GM23248 (cell line): ENCODE measurements around the gene MYO1D. TPM values are rescaled to one million over a fixed set of nuclear protein-coding genes. Genes with fewer than 3 reads are reported as not detected.

Experiments
- DNase-seq: peaks from one replicate; pipeline ENCODE4 v3.0.0-alpha.2; 2015
- H2AFZ ChIP-seq: fragments of 200-600 bp; sonication (generic); 2 replicates; pipeline ENCODE4 v1.6.1; 2016; ENCODE audit warnings: antibody characterized with exemption
- H3F3A ChIP-seq: fragments of 200-600 bp; sonication (generic); 2 replicates; pipeline ENCODE4 v1.6.1; 2016; ENCODE audit warnings: mild to moderate bottlenecking, antibody characterized with exemption, mixed run types; ENCODE audit not compliant: insufficient read depth
- H3K27ac ChIP-seq: fragments of 200-600 bp; sonication (generic); 2 replicates; pipeline ENCODE4 v1.5.1; 2016; ENCODE audit warnings: mild to moderate bottlenecking
- H3K27me3 ChIP-seq: fragments of 200-600 bp; sonication (generic); replicated peaks from 2 replicates; pipeline ENCODE4 v1.6.1; 2016; ENCODE audit warnings: mild to moderate bottlenecking; ENCODE audit not compliant: insufficient read depth
- H3K36me3 ChIP-seq: fragments of 200-600 bp; sonication (generic); 2 replicates; pipeline ENCODE4 v1.6.1; 2016; ENCODE audit warnings: low read depth, mild to moderate bottlenecking
- H3K4me1 ChIP-seq: fragments of 200-600 bp; sonication (generic); 2 replicates; pipeline ENCODE4 v1.6.1; 2016; ENCODE audit warnings: mild to moderate bottlenecking; ENCODE audit not compliant: insufficient read depth
- H3K4me2 ChIP-seq: fragments of 200-600 bp; sonication (generic); one replicate; pipeline ENCODE4 v1.6.1; 2016; ENCODE audit warnings: mild to moderate bottlenecking; ENCODE audit not compliant: unreplicated experiment
- H3K4me3 ChIP-seq: fragments of 200-600 bp; sonication (generic); 2 replicates; pipeline ENCODE4 v1.5.1; 2016; ENCODE audit warnings: mild to moderate bottlenecking
- H3K79me2 ChIP-seq: fragments of 200-600 bp; sonication (generic); 2 replicates; pipeline ENCODE4 v1.6.1; 2016; ENCODE audit warnings: mild to moderate bottlenecking; ENCODE audit not compliant: insufficient read depth
- H3K9ac ChIP-seq: fragments of 200-600 bp; sonication (generic); 2 replicates; pipeline ENCODE4 v1.6.1; 2016; ENCODE audit warnings: mild to moderate bottlenecking
- H3K9me2 ChIP-seq: fragments of 200-600 bp; sonication (generic); 2 replicates; pipeline ENCODE4 v1.6.1; 2016; ENCODE audit warnings: mixed run types, mild to moderate bottlenecking, moderate library complexity; ENCODE audit not compliant: insufficient read depth
- H3K9me3 ChIP-seq: fragments of 200-600 bp; sonication (generic); one replicate; pipeline ENCODE4 v1.6.1; 2017; ENCODE audit warnings: low read depth
- H4K20me1 ChIP-seq: fragments of 200-600 bp; sonication (generic); 2 replicates; pipeline ENCODE4 v1.6.0; 2016; ENCODE audit not compliant: insufficient read depth
- EZH2 ChIP-seq: fragments of 200-600 bp; sonication (generic); IDR thresholded peaks from 2 replicates; pipeline ENCODE4 v1.6.1; 2018; ENCODE audit warnings: antibody characterized with exemption, mild to moderate bottlenecking; ENCODE audit not compliant: insufficient read depth, poor library complexity, severe bottlenecking
- EZH2phosphoT487 ChIP-seq: fragments of 200-600 bp; sonication (generic); IDR thresholded peaks from 2 replicates; pipeline ENCODE4 v1.6.1; 2018; ENCODE audit warnings: antibody characterized with exemption, moderate library complexity, mild to moderate bottlenecking, low read depth; ENCODE audit not compliant: insufficient read depth
- WGBS, 2 experiments: methylation state at CpG; one replicate each; pipeline ENCODE4 v1.1.6; 2015 to 2017; ENCODE audit warnings: low lambda C conversion rate in 2 of 2, low coverage in 1 of 2; ENCODE audit errors: missing lambda C conversion rate in 2 of 2; 5-methylcytosine and 5-hydroxymethylcytosine counted together
- in situ Hi-C: fragments of 300-500 bp; cut with MboI; formaldehyde crosslinking; loops from 2 replicates; pipeline ENCODE4 v1.15.0; 2020
- polyA plus RNA-seq: library from polyadenylated mRNA; unstranded; fragments of >200 nt; fragmentation: Nextera tagmentation; extraction: Ambion mirVana; gene quantifications from 2 replicates; pipeline ENCODE4 v1.2.1, GENCODE V29; 2016
- total RNA-seq: library from RNA; depleted of rRNA; stranded (reverse); fragments of >200 nt; shearing (Covaris generic); gene quantifications from 2 replicates; pipeline ENCODE4 v1.2.3, GENCODE V29; 2014

The MYO1D gene
- total and polyA plus RNA-seq, 2 experiments from 2014 or later: 54.1 to 99.5 TPM

GRCh38 chr17:32496395-32497073, 380.4 kb downstream of the MYO1D start:
- no peaks in the 10 kb centered on the region for H3K79me2 ChIP-seq
- no peak overlapping the region for H3K4me3 ChIP-seq
- H2AFZ ChIP-seq: peak overlapping the region; percentile 52
- H3F3A ChIP-seq: no peaks in the 10 kb centered on the region
- H3K27ac ChIP-seq: peak overlapping the region; percentile 69
- no peaks in the 10 kb centered on the region for H4K20me1 ChIP-seq
- no peaks in the 10 kb centered on the region for H3K9me3 ChIP-seq
- H3K36me3 ChIP-seq: no peaks in the 10 kb centered on the region
- H3K9me2 ChIP-seq: no peaks in the 10 kb centered on the region
- TF ChIP-seq EZH2phosphoT487 (no peak), EZH2 (no peak)
- H3K9ac ChIP-seq: peak overlapping the region; percentile 14; the same call in 1 of the 2 replicates
- in situ Hi-C loops: loop anchor here (10.0 kb wide), 1 partner anchor 248 kb away; no protein-coding TSS in a partner anchor
- 55 to 63% methylated on average over 16 of the region's 16 CpGs for WGBS, 2 experiments
- peak; percentile 91 for DNase-seq
- peaks cover 22% of the 10 kb centered on the region for H3K4me1 ChIP-seq
- no peaks in the 10 kb centered on the region for H3K27me3 ChIP-seq
- peak overlapping the region; percentile 12 for H3K4me2 ChIP-seq

GRCh38 chr17:32495359-32496231, 381.3 kb downstream of the MYO1D start:
- Histone ChIP-seq H4K20me1 (no peaks in the 10 kb centered on the region), H3K9me2 (no peaks in the 10 kb centered on the region), H3K4me3 (no peak overlapping the region), H3K4me2 (no peak overlapping the region), H3F3A (0 out of 2 replicates have a peak, but pooled peaks cover 4% of the 10 kb centered on the region), H3K27ac (0 out of 2 replicates have a peak overlapping the region, but pooled peaks have one; percentile 69), H2AFZ (no peak overlapping the region), H3K4me1 (peaks cover 22% of the 10 kb centered on the region), H3K9me3 (no peaks in the 10 kb centered on the region), H3K36me3 (no peaks in the 10 kb centered on the region), H3K79me2 (no peaks in the 10 kb centered on the region), H3K27me3 (no peaks in the 10 kb centered on the region), H3K9ac (no peak overlapping the region)
- TF ChIP-seq EZH2: no peak
- no peak for TF ChIP-seq EZH2phosphoT487
- DNase-seq: peak; percentile 64
- in situ Hi-C loops: loop anchor here (10.0 kb wide), 1 partner anchor 249 kb away; no protein-coding TSS in a partner anchor
- 59 to 61% methylated on average over 40 to 45 of the region's 45 CpGs for WGBS, 2 experiments

GRCh38 chr17:32494621-32495358, 382.1 kb downstream of the MYO1D start:
- no peaks in the 10 kb centered on the region for H3K9me2 ChIP-seq
- no peaks in the 10 kb centered on the region for H3K36me3 ChIP-seq
- WGBS, 2 experiments: 86 to 90% methylated on average over 27 to 34 of the region's 34 CpGs
- H2AFZ ChIP-seq: no peak overlapping the region
- no peaks in the 10 kb centered on the region for H3K79me2 ChIP-seq
- H3K9me3 ChIP-seq: no peaks in the 10 kb centered on the region
- H3K27ac ChIP-seq: no peak overlapping the region
- no peak overlapping the region for H3K4me2 ChIP-seq
- no peaks in the 10 kb centered on the region for H4K20me1 ChIP-seq
- H3K4me3 ChIP-seq: no peak overlapping the region
- no peaks in the 10 kb centered on the region for H3K27me3 ChIP-seq
- H3K4me1 ChIP-seq: peaks cover 22% of the 10 kb centered on the region
- no peak for DNase-seq
- H3F3A ChIP-seq: 0 out of 2 replicates have a peak, but pooled peaks cover 4% of the 10 kb centered on the region
- no peak overlapping the region for H3K9ac ChIP-seq
- TF ChIP-seq EZH2 (no peak), EZH2phosphoT487 (no peak)
- in situ Hi-C loops: loop anchor here (10.0 kb wide), 1 partner anchor 250 kb away; no protein-coding TSS in a partner anchor

GRCh38 chr17:32493976-32494513, 382.9 kb downstream of the MYO1D start:
- Histone ChIP-seq H3K27me3 (no peaks in the 10 kb centered on the region), H3K9me2 (no peaks in the 10 kb centered on the region), H3K4me1 (peaks cover 22% of the 10 kb centered on the region), H3K27ac (no peak overlapping the region), H3K4me3 (no peak overlapping the region), H3K4me2 (no peak overlapping the region), H3K36me3 (no peaks in the 10 kb centered on the region), H2AFZ (no peak overlapping the region), H3K79me2 (no peaks in the 10 kb centered on the region), H3F3A (0 out of 2 replicates have a peak, but pooled peaks cover 4% of the 10 kb centered on the region), H3K9ac (no peak overlapping the region), H4K20me1 (no peaks in the 10 kb centered on the region), H3K9me3 (no peaks in the 10 kb centered on the region)
- in situ Hi-C loops: loop anchor here (10.0 kb wide), 1 partner anchor 251 kb away; no protein-coding TSS in a partner anchor
- 93 to 96% methylated on average over 8 to 11 of the region's 11 CpGs for WGBS, 2 experiments
- TF ChIP-seq EZH2 (no peak), EZH2phosphoT487 (no peak)
- DNase-seq: no peak
